Neural progenitor cell (in vitro differentiated cells): Measurements from ENCODE around the gene ZNF726. TPM values are rescaled to one million over a fixed set of nuclear protein-coding genes. Genes with fewer than 3 reads are reported as not detected.
"Not testable (repeated sequence)": the region's sequence is repeated elsewhere in the genome, so short reads cannot be mapped to it uniquely, and the experiment has no call there.

Experiments
- DNase-seq: peaks from one replicate; pipeline ENCODE4 v3.0.0-alpha.2; 2016; ENCODE audit warnings: low spot score
- H2AFZ ChIP-seq: fragments of 200-600 bp; sonication (generic); replicated peaks from 2 replicates; pipeline ENCODE4 v1.6.1; 2016; ENCODE audit warnings: antibody characterized with exemption
- H3F3A ChIP-seq: fragments of 200-600 bp; sonication (generic); 2 replicates; pipeline ENCODE4 v1.6.1; 2016; ENCODE audit warnings: antibody characterized with exemption, low read depth
- H3K27ac ChIP-seq: fragments of 200-600 bp; sonication (generic); 2 replicates; pipeline ENCODE4 v1.5.1; 2016; ENCODE audit warnings: mild to moderate bottlenecking
- H3K27me3 ChIP-seq: fragments of 200-600 bp; sonication (generic); 2 replicates; pipeline ENCODE4 v1.6.1; 2016; ENCODE audit warnings: mild to moderate bottlenecking, moderate library complexity
- H3K36me3 ChIP-seq: fragments of 200-600 bp; sonication (generic); 2 replicates; pipeline ENCODE4 v1.5.1; 2016
- H3K4me1 ChIP-seq: fragments of 200-600 bp; sonication (generic); 2 replicates; pipeline ENCODE4 v1.6.1; 2016; ENCODE audit warnings: mixed run types
- H3K4me2 ChIP-seq: fragments of 200-600 bp; sonication (generic); 2 replicates; pipeline ENCODE4 v1.6.1; 2016
- H3K4me3 ChIP-seq: fragments of 200-600 bp; sonication (generic); 2 replicates; pipeline ENCODE4 v1.5.1; 2016
- H3K79me2 ChIP-seq: fragments of 200-600 bp; sonication (generic); 2 replicates; pipeline ENCODE4 v1.6.1; 2016; ENCODE audit warnings: low read depth
- H3K9ac ChIP-seq: fragments of 200-600 bp; sonication (generic); 2 replicates; pipeline ENCODE4 v1.6.1; 2016
- H3K9me3 ChIP-seq: fragments of 200-600 bp; sonication (generic); 2 replicates; pipeline ENCODE4 v1.5.1; 2016; ENCODE audit warnings: low read depth
- H4K20me1 ChIP-seq: fragments of 200-600 bp; sonication (generic); 2 replicates; pipeline ENCODE4 v1.6.1; 2016; ENCODE audit warnings: low read depth
- H3K27ac Mint-ChIP-seq: 3 replicates; pipeline ENCODE4 v1.8.0; 2021; ENCODE audit warnings: mixed read lengths
- H3K27me3 Mint-ChIP-seq: 2 replicates; pipeline ENCODE4 v1.8.0; 2022; ENCODE audit warnings: low read depth, mild to moderate bottlenecking, inconsistent platforms, moderate library complexity, mixed read lengths; ENCODE audit not compliant: insufficient read depth
- H3K36me3 Mint-ChIP-seq: 3 replicates; pipeline ENCODE4 v1.8.0; 2021; ENCODE audit warnings: mixed read lengths
- H3K4me1 Mint-ChIP-seq: 3 replicates; pipeline ENCODE4 v1.8.0; 2021; ENCODE audit warnings: mixed read lengths
- H3K4me3 Mint-ChIP-seq: 3 replicates; pipeline ENCODE4 v1.8.0; 2021; ENCODE audit warnings: mild to moderate bottlenecking, moderate library complexity, mixed read lengths
- H3K9me3 Mint-ChIP-seq: 3 replicates; pipeline ENCODE4 v1.8.0; 2020; ENCODE audit warnings: mixed read lengths
- CTCF ChIP-seq: fragments of 200-600 bp; sonication (generic); IDR thresholded peaks from 2 replicates; pipeline ENCODE4 v1.5.1; 2017; ENCODE audit warnings: antibody characterized with exemption, mild to moderate bottlenecking
- EZH2 ChIP-seq: fragments of 200-600 bp; sonication (generic); IDR thresholded peaks from 2 replicates; pipeline ENCODE4 v1.6.1; 2017; ENCODE audit warnings: antibody characterized with exemption, mild to moderate bottlenecking, moderate library complexity
- EZH2phosphoT487 ChIP-seq: fragments of 200-600 bp; sonication (generic); IDR thresholded peaks from 2 replicates; pipeline ENCODE4 v1.6.1; 2017; ENCODE audit warnings: antibody characterized with exemption
- total RNA-seq: library from RNA; depleted of rRNA; stranded (reverse); fragments of >200 nt; gene quantifications from 2 replicates; pipeline ENCODE4 v1.2.3, GENCODE V29; 2015; ENCODE audit warnings: low replicate concordance

ZNF726 gene
- total RNA-seq, 1 donor from 2014 or later: not detected

- H3F3A ChIP-seq, H3K4me2 ChIP-seq, H3K27ac Mint-ChIP-seq, H3K9me3 ChIP-seq, H2AFZ ChIP-seq, H3K4me3 Mint-ChIP-seq, H4K20me1 ChIP-seq, DNase-seq, H3K27me3 ChIP-seq, H3K9ac ChIP-seq, H3K27ac ChIP-seq, H3K4me3 ChIP-seq, H3K36me3 Mint-ChIP-seq, H3K36me3 ChIP-seq, H3K79me2 ChIP-seq, H3K4me1 Mint-ChIP-seq, H3K4me1 ChIP-seq, H3K27me3 Mint-ChIP-seq: not testable (repeated sequence)
- H3K9me3 Mint-ChIP-seq: peaks cover 47% of the 10 kb centered on the region
Observed at GRCh38 chr19:23977256-23977655, 62.6 kb downstream of the ZNF726 start.

- no peak for DNase-seq
- no peak overlapping the region for H3K4me3 ChIP-seq
- H3K4me1 Mint-ChIP-seq: no peaks in the 10 kb centered on the region
- H3K4me3 Mint-ChIP-seq: no peak overlapping the region
- peaks cover 48% of the 10 kb centered on the region for H3K9me3 Mint-ChIP-seq
- no peaks in the 10 kb centered on the region for H3K4me1 ChIP-seq
- H3K27ac ChIP-seq: no peak overlapping the region
- H3K9me3 ChIP-seq: no peaks in the 10 kb centered on the region
- H3K9ac ChIP-seq: no peak overlapping the region
- H3F3A ChIP-seq: no peaks in the 10 kb centered on the region
- no peaks in the 10 kb centered on the region for H3K79me2 ChIP-seq
- no peaks in the 10 kb centered on the region for H3K27me3 ChIP-seq
- no peak overlapping the region for H2AFZ ChIP-seq
- no peak for TF ChIP-seq CTCF
- no peak for TF ChIP-seq EZH2phosphoT487
- TF ChIP-seq EZH2: no peak
- no peak overlapping the region for H3K4me2 ChIP-seq
- no peaks in the 10 kb centered on the region for H3K36me3 ChIP-seq
- no peaks in the 10 kb centered on the region for H4K20me1 ChIP-seq
- no peaks in the 10 kb centered on the region for H3K36me3 Mint-ChIP-seq
- H3K27me3 Mint-ChIP-seq: no peaks in the 10 kb centered on the region
- H3K27ac Mint-ChIP-seq: no peak overlapping the region
Observed at GRCh38 chr19:23978068-23978467, 63.4 kb downstream of the ZNF726 start.

GRCh38 chr19:23980805-23981204 is 66.1 kb downstream of the ZNF726 start:
- no peaks in the 10 kb centered on the region for H3F3A ChIP-seq
- H3K36me3 ChIP-seq: no peaks in the 10 kb centered on the region
- no peaks in the 10 kb centered on the region for H3K4me1 ChIP-seq
- TF ChIP-seq CTCF: no peak
- no peak for TF ChIP-seq EZH2phosphoT487
- no peak for TF ChIP-seq EZH2
- H3K9me3 ChIP-seq: no peaks in the 10 kb centered on the region
- Mint-ChIP-seq H3K36me3 (no peaks in the 10 kb centered on the region), H3K4me1 (no peaks in the 10 kb centered on the region), H3K27ac (no peak overlapping the region), H3K4me3 (no peak overlapping the region), H3K9me3 (peaks cover 39% of the 10 kb centered on the region), H3K27me3 (no peaks in the 10 kb centered on the region)
- no peak overlapping the region for H3K9ac ChIP-seq
- no peak overlapping the region for H2AFZ ChIP-seq
- H3K79me2 ChIP-seq: no peaks in the 10 kb centered on the region
- no peak for DNase-seq
- no peak overlapping the region for H3K27ac ChIP-seq
- no peak overlapping the region for H3K4me3 ChIP-seq
- H3K4me2 ChIP-seq: no peak overlapping the region
- no peaks in the 10 kb centered on the region for H4K20me1 ChIP-seq
- no peaks in the 10 kb centered on the region for H3K27me3 ChIP-seq

- no peak for TF ChIP-seq EZH2
- no peak for TF ChIP-seq EZH2phosphoT487
- TF ChIP-seq CTCF: no peak
- H3K27me3 Mint-ChIP-seq: peaks cover 2% of the 10 kb centered on the region
- no peaks in the 10 kb centered on the region for H3K9me3 ChIP-seq
- H3K4me1 ChIP-seq: no peaks in the 10 kb centered on the region
- no peaks in the 10 kb centered on the region for H3K36me3 ChIP-seq
- no peaks in the 10 kb centered on the region for H3K4me1 Mint-ChIP-seq
- no peaks in the 10 kb centered on the region for H3K36me3 Mint-ChIP-seq
- H3K9me3 Mint-ChIP-seq: peaks cover 42% of the 10 kb centered on the region
- H3K4me3 ChIP-seq: no peak overlapping the region
- H3K79me2 ChIP-seq: no peaks in the 10 kb centered on the region
- H3K27ac ChIP-seq: no peak overlapping the region
- no peak overlapping the region for H3K4me3 Mint-ChIP-seq
- DNase-seq: no peak
- no peak overlapping the region for H3K9ac ChIP-seq
- no peak overlapping the region for H2AFZ ChIP-seq
- H3F3A ChIP-seq: no peaks in the 10 kb centered on the region
- H3K4me2 ChIP-seq: no peak overlapping the region
- no peaks in the 10 kb centered on the region for H4K20me1 ChIP-seq
- H3K27me3 ChIP-seq: no peaks in the 10 kb centered on the region
- H3K27ac Mint-ChIP-seq: no peak overlapping the region
Observed at GRCh38 chr19:23981863-23982262, 67.2 kb downstream of the ZNF726 start.
